ENCODE measurements around the gene PRKCB.

- TF ChIP-seq, protein P1, sequence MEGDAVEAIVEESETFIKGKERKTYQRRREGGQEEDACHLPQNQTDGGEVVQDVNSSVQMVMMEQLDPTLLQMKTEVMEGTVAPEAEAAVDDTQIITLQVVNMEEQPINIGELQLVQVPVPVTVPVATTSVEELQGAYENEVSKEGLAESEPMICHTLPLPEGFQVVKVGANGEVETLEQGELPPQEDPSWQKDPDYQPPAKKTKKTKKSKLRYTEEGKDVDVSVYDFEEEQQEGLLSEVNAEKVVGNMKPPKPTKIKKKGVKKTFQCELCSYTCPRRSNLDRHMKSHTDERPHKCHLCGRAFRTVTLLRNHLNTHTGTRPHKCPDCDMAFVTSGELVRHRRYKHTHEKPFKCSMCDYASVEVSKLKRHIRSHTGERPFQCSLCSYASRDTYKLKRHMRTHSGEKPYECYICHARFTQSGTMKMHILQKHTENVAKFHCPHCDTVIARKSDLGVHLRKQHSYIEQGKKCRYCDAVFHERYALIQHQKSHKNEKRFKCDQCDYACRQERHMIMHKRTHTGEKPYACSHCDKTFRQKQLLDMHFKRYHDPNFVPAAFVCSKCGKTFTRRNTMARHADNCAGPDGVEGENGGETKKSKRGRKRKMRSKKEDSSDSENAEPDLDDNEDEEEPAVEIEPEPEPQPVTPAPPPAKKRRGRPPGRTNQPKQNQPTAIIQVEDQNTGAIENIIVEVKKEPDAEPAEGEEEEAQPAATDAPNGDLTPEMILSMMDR (IDR thresholded peaks at IDR 0.05; ENCODE audit: insufficient read depth, low read length), result no peak
- no peak for TF ChIP-seq GABPA (IDR thresholded peaks at IDR 0.05; ENCODE audit: low read depth)
These were observed 258.9 kb downstream of the PRKCB start for GRCh38 chr16:24094660-24095059.

Measured in HL-60 (cell line).